ENCODE data around the gene PWWP3B. TPM values are rescaled to one million over a fixed set of nuclear protein-coding genes. Genes with fewer than 3 reads are reported as not detected.

PWWP3B gene
- total and polyA plus RNA-seq, 10 of the 15 experiments (the other 5 are each of a cell fraction or from before 2014, with no cell fraction given), result 0.03 TPM; not detected in 9

DNA sequence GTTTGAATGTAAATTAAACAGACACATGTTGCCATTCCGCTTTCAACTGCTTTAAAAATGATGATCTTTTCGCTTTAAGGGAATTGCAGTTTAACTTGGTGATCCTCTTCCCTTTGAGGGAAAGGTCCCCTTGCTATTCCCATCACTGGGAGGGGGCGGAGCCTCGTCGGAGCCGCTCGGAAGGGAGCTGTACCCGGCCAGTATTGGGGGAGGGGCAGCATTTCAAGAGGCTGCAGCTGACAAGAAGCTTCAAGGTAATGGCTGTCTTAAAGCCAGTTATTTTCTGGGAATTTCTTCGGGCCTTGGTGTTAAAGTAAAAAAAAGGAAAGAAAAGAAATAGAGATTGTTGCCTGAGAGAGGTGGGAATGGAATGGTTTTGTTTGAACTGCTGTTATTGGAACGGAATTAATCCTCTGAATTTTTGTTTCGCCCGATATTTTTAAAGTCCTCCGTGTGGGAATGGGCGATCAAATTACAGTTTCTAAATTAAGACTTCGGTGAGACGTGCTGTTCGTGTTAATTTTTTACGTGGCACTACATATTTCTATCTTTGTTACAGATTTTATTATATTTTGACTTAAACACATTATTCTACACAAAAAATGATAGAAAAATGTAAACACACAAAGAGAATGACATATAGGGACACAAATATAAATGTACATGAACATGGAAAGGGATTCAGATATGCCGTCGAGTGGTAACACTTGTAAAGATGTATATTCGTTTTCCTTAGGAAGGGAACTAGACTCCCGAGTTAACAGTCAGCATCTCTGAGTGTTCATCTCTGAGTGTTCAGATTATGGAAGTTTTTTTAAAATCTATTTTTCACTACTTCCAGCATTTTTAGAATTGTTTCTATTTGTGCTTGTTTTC is 9.2 kb downstream of the PWWP3B start:
- no peak overlapping the region for H3K4me3 ChIP-seq
- H3K9ac ChIP-seq (ENCODE audit: control insufficient read depth, insufficient read depth, low read length), result no peak overlapping the region
- SMC1A ChIA-PET (ENCODE audit: uncharacterized antibody, unreplicated experiment), result no interaction called here
- no peaks in the 10 kb centered on the region for H3K36me3 ChIP-seq (ENCODE audit: control insufficient read depth in 2 of 2, insufficient read depth in 2 of 2, low read length in 1 of 2)
- in situ Hi-C loops (cut with MboI), result no loop called here
- no peak overlapping the region for H2AFZ ChIP-seq (ENCODE audit: control insufficient read depth, low read depth, low read length)
- H4K20me1 ChIP-seq (ENCODE audit: control insufficient read depth, insufficient read depth), result no peaks in the 10 kb centered on the region
- intact Hi-C loops (cut with micrococcal nuclease; ENCODE audit: unreplicated experiment), result no loop called here
- H3K27ac ChIP-seq (ENCODE audit: control insufficient read depth, insufficient read depth), result no peak overlapping the region
- POLR2A ChIA-PET, result no interaction called here
- CTCF ChIA-PET, result interaction anchor here (0.6 kb wide), 1 partner anchor 1663 kb away, joined by 3 read pairs; no protein-coding TSS in a partner anchor
- no TSS peak for BruUV-seq (replicated peaks)
- WGBS (ENCODE audit: insufficient coverage, insufficient replicate concordance, low lambda C conversion rate, missing lambda C conversion rate), result 45% methylated on average over 22 of the region's 22 CpGs
- RAD21 ChIA-PET (ENCODE audit: unreplicated experiment), result no interaction called here
- H3K79me2 ChIP-seq (ENCODE audit: control insufficient read depth, insufficient read depth, low read length), result no peaks in the 10 kb centered on the region
- H3K27me3 ChIP-seq (replicated peaks in 1 of 2; ENCODE audit: control insufficient read depth in 2 of 2, insufficient read depth in 2 of 2, low read length in 1 of 2), result no peaks in the 10 kb centered on the region
- no peaks in the 10 kb centered on the region for H3K4me1 ChIP-seq (ENCODE audit: control insufficient read depth, insufficient read depth, low read length)
- ATAC-seq (no peak), DNase-seq (ENCODE audit: low read depth, low spot score) (no peak), FAIRE-seq (no peak)
- TF ChIP-seq CHD1 (IDR thresholded peaks at IDR 0.05; ENCODE audit: low read depth, low read length) (no peak), ZNF384 (IDR thresholded peaks at IDR 0.05; ENCODE audit: borderline replicate concordance, low read depth, low read length) (no peak), CBX3 (IDR thresholded peaks at IDR 0.05; ENCODE audit: borderline replicate concordance, low read depth) (no peak), MXI1 (IDR thresholded peaks at IDR 0.05; ENCODE audit: low read depth, low read length) (no peak), STAT3 (IDR thresholded peaks at IDR 0.05; ENCODE audit: low read depth, low read length) (no peak), ZNF217 (IDR thresholded peaks at IDR 0.05) (no peak), JUNB (IDR thresholded peaks at IDR 0.05) (no peak)
- H3K9me3 ChIP-seq (replicated peaks; ENCODE audit: control insufficient read depth, insufficient read depth, low read length), result no peaks in the 10 kb centered on the region
- H3K4me2 ChIP-seq (ENCODE audit: control insufficient read depth, insufficient read depth), result no peak overlapping the region

DNA sequence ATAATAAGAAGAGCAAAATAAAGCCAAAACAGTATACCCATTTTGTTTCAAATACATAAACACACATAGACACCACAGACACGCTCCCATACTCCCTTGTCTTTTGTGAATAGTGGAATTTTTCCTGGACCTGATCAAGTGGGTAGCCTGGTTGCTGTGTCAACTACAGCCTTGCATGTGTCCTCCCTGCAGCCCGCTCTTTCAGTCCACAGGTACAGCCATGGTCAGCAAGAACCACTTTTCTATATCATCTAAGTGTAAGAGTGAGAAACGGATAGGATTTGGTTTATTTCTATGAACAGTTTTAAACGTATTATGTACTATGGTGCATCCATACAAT is 9.8 kb downstream of the PWWP3B start:
- no peaks in the 10 kb centered on the region for H3K9me3 ChIP-seq (replicated peaks; ENCODE audit: control insufficient read depth, insufficient read depth, low read length)
- ChIA-PET POLR2A (no interaction called here), CTCF (no interaction called here), RAD21 (ENCODE audit: unreplicated experiment) (no interaction called here), SMC1A (ENCODE audit: uncharacterized antibody, unreplicated experiment) (no interaction called here)
- no TSS peak for BruUV-seq (replicated peaks)
- no peaks in the 10 kb centered on the region for H4K20me1 ChIP-seq (ENCODE audit: control insufficient read depth, insufficient read depth)
- H3K79me2 ChIP-seq (ENCODE audit: control insufficient read depth, insufficient read depth, low read length), result no peaks in the 10 kb centered on the region
- H3K27me3 ChIP-seq (replicated peaks in 1 of 2; ENCODE audit: control insufficient read depth in 2 of 2, insufficient read depth in 2 of 2, low read length in 1 of 2), result no peaks in the 10 kb centered on the region
- intact Hi-C loops (cut with micrococcal nuclease; ENCODE audit: unreplicated experiment), result no loop called here
- H3K36me3 ChIP-seq (ENCODE audit: control insufficient read depth in 2 of 2, insufficient read depth in 2 of 2, low read length in 1 of 2), result no peaks in the 10 kb centered on the region
- no peaks in the 10 kb centered on the region for H3K4me1 ChIP-seq (ENCODE audit: control insufficient read depth, insufficient read depth, low read length)
- H3K4me2 ChIP-seq (ENCODE audit: control insufficient read depth, insufficient read depth), result no peak overlapping the region
- no peak overlapping the region for H3K9ac ChIP-seq (ENCODE audit: control insufficient read depth, insufficient read depth, low read length)
- ATAC-seq (no peak), FAIRE-seq (no peak), DNase-seq (ENCODE audit: low read depth, low spot score) (no peak)
- no peak overlapping the region for H3K27ac ChIP-seq (ENCODE audit: control insufficient read depth, insufficient read depth)
- 0% methylated on average over 4 of the region's 4 CpGs for WGBS (ENCODE audit: insufficient coverage, insufficient replicate concordance, low lambda C conversion rate, missing lambda C conversion rate)
- in situ Hi-C loops (cut with MboI), result no loop called here
- no peak overlapping the region for H3K4me3 ChIP-seq
- H2AFZ ChIP-seq (ENCODE audit: control insufficient read depth, low read depth, low read length), result no peak overlapping the region
- no peak for TF ChIP-seq RB1 (IDR thresholded peaks at IDR 0.05; ENCODE audit: borderline replicate concordance)
- no peak for TF ChIP-seq BHLHE40 (IDR thresholded peaks at IDR 0.05; ENCODE audit: borderline replicate concordance in 1 of 2, low read depth in 2 of 2, low read length in 1 of 2)
- no peak for TF ChIP-seq EP300 (IDR thresholded peaks at IDR 0.05; ENCODE audit: borderline replicate concordance in 1 of 2, control insufficient read depth in 1 of 2, low read depth in 2 of 2, low read length in 2 of 2)
- TF ChIP-seq RAD21 (IDR thresholded peaks at IDR 0.05; ENCODE audit: insufficient read depth, low read depth, low read length), result no peak
- no peak for TF ChIP-seq ZNF384 (IDR thresholded peaks at IDR 0.05; ENCODE audit: borderline replicate concordance, low read depth, low read length)
- TF ChIP-seq, protein P1, sequence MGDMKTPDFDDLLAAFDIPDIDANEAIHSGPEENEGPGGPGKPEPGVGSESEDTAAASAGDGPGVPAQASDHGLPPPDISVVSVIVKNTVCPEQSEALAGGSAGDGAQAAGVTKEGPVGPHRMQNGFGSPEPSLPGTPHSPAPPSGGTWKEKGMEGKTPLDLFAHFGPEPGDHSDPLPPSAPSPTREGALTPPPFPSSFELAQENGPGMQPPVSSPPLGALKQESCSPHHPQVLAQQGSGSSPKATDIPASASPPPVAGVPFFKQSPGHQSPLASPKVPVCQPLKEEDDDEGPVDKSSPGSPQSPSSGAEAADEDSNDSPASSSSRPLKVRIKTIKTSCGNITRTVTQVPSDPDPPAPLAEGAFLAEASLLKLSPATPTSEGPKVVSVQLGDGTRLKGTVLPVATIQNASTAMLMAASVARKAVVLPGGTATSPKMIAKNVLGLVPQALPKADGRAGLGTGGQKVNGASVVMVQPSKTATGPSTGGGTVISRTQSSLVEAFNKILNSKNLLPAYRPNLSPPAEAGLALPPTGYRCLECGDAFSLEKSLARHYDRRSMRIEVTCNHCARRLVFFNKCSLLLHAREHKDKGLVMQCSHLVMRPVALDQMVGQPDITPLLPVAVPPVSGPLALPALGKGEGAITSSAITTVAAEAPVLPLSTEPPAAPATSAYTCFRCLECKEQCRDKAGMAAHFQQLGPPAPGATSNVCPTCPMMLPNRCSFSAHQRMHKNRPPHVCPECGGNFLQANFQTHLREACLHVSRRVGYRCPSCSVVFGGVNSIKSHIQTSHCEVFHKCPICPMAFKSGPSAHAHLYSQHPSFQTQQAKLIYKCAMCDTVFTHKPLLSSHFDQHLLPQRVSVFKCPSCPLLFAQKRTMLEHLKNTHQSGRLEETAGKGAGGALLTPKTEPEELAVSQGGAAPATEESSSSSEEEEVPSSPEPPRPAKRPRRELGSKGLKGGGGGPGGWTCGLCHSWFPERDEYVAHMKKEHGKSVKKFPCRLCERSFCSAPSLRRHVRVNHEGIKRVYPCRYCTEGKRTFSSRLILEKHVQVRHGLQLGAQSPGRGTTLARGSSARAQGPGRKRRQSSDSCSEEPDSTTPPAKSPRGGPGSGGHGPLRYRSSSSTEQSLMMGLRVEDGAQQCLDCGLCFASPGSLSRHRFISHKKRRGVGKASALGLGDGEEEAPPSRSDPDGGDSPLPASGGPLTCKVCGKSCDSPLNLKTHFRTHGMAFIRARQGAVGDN (IDR thresholded peaks at IDR 0.05), result no peak
- TF ChIP-seq HDAC6 (IDR thresholded peaks at IDR 0.05; ENCODE audit: unreplicated experiment), result no peak
- no peak for TF ChIP-seq PAX5 (IDR thresholded peaks at IDR 0.05; ENCODE audit: borderline replicate concordance, low read depth, low read length)
